HL-60/S4 treated with phorbol 12-myristate 13-acetate at 8.2 ng/mL for 4 days and 3 days (cell line): Measurements from ENCODE around the gene BOC.
"Not testable (repeated sequence)": the region's sequence is repeated elsewhere in the genome, so short reads cannot be mapped to it uniquely, and the experiment has no call there.

ENCODE experiments used
- in situ Hi-C: fragments of 300-500 bp; cut with MboI; formaldehyde crosslinking; loops from 2 replicates; pipeline ENCODE4 v1.15.0; 2022; ENCODE audit warnings: low sequenced_read_pairs

The BOC gene, protein sequence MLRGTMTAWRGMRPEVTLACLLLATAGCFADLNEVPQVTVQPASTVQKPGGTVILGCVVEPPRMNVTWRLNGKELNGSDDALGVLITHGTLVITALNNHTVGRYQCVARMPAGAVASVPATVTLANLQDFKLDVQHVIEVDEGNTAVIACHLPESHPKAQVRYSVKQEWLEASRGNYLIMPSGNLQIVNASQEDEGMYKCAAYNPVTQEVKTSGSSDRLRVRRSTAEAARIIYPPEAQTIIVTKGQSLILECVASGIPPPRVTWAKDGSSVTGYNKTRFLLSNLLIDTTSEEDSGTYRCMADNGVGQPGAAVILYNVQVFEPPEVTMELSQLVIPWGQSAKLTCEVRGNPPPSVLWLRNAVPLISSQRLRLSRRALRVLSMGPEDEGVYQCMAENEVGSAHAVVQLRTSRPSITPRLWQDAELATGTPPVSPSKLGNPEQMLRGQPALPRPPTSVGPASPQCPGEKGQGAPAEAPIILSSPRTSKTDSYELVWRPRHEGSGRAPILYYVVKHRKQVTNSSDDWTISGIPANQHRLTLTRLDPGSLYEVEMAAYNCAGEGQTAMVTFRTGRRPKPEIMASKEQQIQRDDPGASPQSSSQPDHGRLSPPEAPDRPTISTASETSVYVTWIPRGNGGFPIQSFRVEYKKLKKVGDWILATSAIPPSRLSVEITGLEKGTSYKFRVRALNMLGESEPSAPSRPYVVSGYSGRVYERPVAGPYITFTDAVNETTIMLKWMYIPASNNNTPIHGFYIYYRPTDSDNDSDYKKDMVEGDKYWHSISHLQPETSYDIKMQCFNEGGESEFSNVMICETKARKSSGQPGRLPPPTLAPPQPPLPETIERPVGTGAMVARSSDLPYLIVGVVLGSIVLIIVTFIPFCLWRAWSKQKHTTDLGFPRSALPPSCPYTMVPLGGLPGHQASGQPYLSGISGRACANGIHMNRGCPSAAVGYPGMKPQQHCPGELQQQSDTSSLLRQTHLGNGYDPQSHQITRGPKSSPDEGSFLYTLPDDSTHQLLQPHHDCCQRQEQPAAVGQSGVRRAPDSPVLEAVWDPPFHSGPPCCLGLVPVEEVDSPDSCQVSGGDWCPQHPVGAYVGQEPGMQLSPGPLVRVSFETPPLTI

GRCh38 chr3:113211330-113212149 is at the start of gene BOC:
Gene BOC, plus strand, starts transcription at chr3:113211557. Its CDS starts 38,246 bp downstream, at chr3:113249803.
- in situ Hi-C loops = no loop called here

DNA sequence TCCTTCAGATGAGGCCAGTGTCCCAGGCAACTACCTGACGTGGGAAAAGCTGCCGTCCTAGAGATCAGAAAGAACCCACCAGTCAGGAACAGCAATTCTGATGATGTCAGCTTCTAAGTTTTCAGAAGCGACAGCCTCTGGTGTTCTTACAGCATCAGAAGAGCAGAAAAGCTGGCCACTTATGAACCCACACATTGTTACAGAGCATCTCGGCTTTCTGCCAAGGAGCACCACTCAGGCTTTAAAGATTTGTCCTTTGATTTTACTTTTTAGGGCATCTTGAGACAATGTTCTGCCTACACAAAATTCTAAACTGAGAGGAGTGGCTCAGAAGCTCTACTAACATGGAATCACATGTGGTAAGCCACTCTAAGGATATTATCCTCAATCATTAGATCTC is 49.7 kb upstream of the BOC start:
- in situ Hi-C loops = no loop called here

DNA sequence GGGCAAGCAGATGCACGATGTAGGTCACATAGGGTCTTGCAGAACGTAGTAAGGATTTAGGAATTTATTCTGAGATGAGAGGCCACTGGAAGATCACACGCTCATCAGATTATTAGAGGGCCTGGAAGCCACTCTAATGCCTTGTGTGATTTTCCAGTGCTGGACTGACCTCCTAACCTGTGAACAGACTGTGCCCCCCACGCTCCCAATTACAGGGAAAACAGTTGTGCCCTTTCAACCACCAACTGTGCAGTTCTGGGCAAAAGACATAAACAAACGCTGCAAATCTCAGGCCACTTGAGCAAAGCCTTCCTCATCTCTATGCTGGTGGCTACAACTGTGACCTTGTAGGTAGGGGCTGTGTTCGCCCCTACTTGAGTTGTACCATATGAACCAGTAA is 48.2 kb upstream of the BOC start:
- in situ Hi-C loops = no loop called here

DNA sequence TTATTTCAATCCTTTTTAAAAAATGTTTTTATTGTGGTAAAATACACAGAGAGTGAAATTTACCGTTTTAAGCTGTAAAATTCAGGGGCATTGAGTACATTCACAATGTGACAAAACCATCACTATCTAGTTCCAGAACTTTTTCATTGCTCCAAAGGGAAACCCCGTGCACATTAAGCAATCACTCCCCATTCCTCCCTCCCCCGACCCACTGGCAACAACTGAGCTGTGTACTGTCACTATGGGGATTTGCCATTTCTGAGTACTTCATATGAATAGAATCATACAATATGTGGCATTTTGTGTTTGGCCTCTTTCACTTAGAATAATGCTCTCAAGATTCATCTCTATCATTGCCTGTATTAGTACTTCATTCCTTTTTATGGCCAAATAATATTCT is 45.5 kb upstream of the BOC start:
- in situ Hi-C loops = no loop called here

- in situ Hi-C loops = no loop called here
Observed at GRCh38 chr3:113166357-113166718, 45.0 kb upstream of the BOC start.

DNA sequence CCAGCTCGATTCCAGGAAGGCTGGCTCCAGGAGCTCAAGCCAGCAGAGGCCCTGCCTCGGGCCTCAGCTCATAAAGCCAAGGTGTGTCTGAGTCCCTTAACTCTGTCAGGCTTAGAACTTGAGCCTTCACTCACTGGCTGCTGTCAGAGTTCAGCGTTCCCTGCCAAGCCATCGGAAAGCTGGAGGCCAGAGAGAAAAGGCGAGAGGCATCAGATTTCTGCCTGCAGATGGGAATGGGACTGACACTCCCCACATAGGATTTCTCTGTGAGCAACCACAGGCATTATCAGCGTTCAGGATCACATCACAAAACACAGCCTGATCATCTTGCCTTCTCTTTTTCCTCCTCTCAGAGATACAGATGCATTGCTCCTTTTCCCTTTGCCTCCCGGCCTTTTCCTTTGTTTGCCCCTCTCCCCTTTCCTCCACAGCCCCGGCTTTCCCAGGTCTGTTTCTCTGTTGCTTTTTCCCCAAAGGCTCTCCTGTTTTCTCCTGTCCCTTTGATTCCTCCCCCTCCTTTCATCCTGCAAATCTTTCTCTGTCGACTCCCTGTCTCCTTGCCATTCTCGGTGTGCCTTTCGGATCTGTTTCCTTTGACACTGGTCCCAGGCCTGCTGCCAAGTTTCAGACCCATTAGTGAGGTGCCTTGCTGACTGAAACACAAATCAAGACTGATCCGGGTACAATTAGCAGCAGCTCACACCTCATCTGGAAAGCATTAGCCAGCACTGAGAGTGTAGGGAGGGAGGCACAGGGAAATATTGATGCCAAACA is 44.5 kb upstream of the BOC start:
- in situ Hi-C loops = no loop called here

GRCh38 chr3:113167825-113168801 is 43.2 kb upstream of the BOC start:
- in situ Hi-C loops = no loop called here

DNA sequence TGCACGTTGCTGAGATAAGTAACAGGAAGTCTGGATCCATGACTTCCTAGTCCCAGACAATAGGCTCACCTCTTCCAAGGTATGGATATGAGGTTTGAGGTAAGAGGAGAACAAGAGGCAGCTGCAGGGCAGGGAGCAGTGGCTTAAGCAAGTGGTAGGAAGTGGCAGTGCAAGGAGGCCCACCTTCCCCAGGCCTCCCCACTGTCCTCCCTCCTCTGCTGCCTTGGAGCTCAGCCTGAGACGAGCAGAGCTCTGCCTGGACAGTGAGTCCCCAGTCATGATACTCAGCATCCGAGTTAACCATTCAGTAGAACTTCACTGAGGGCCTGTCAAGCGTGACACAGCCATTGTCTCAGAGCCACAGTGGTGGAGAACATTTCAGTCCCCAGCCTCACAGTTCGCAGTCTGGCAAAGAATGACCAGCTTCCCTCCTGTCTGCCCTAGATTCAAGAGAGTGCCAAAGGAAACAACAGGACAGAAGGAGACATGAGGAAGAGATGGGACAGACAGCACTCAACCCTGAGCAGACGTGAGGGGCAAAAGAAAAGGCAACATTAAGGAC is 41.4 kb upstream of the BOC start:
- in situ Hi-C loops = no loop called here

DNA sequence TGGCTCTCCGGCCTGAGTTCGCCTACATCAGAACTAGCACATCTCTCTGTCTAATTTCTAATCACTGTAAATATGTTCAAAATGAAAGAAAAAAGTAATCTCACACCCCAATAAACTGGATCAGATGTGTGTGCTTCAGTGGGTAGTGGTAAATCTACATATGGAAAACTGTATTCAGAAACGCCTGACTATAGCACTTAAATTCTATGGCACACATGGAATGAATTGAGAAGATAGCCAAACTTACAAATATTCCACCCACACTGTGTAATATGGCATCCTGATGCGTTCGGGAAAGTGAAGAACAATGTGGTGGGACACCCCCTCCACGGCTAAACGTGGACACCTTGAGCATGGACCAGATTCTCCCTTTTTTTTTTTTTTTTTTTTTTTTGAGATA is 40.6 kb upstream of the BOC start:
- in situ Hi-C loops = no loop called here

- in situ Hi-C loops = not testable (repeated sequence)
Observed at GRCh38 chr3:113171675-113172300, 39.6 kb upstream of the BOC start.

GRCh38 chr3:113173102-113173501 is 38.3 kb upstream of the BOC start:
- in situ Hi-C loops = no loop called here

GRCh38 chr3:113174304-113174703 is 37.1 kb upstream of the BOC start:
- in situ Hi-C loops = no loop called here

DNA sequence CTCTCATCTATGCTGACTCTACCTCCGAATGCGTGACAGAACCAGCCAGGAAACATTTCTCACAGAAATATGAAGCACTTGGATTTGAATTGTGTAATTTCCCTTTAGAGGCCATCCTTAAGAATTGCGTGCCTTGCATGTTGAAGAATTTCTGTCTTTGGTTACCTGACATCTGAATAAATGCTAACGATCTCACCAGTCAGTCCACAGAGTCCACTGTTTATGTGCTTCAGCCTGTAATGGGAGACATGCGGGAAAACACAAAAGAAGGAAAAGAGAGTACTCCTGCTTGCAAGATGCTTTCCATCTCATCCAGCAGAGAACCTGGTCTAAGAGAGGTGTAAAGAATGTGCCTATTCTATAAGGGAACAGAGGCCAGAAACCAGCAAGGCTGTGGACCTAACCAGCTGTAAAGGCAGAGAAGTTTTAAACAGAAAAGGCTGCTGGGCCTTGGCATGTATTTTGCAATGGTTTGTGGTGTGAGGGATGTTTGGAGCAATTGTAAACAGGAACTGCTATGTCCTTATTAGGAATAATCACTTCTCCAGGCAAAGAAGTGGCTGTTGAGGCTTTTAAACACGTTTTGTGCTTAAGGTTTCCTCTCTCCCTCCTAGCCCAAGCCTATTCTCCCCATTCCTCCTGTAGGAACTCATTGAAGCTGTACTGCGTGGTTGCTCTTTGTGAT is 36.4 kb upstream of the BOC start:
- in situ Hi-C loops = no loop called here

DNA sequence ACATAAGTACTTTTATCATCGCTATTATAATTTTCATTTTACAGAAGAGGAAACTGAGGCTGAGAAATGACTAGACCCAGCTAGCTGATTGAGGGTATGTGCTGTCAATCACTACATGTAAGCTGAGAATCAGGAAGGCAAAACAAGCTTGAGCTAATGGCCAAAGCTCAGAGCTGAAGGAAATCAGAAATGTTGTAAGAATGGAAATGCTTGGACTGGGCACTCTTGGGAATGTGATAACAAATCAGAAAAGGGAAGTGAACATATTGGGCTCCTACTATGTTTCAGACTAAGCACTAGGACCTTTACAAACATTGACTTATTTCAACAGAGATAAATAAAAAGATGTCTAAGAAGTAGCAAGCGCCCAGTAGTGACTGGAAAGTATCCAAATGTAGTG is 33.8 kb upstream of the BOC start:
- in situ Hi-C loops = no loop called here

DNA sequence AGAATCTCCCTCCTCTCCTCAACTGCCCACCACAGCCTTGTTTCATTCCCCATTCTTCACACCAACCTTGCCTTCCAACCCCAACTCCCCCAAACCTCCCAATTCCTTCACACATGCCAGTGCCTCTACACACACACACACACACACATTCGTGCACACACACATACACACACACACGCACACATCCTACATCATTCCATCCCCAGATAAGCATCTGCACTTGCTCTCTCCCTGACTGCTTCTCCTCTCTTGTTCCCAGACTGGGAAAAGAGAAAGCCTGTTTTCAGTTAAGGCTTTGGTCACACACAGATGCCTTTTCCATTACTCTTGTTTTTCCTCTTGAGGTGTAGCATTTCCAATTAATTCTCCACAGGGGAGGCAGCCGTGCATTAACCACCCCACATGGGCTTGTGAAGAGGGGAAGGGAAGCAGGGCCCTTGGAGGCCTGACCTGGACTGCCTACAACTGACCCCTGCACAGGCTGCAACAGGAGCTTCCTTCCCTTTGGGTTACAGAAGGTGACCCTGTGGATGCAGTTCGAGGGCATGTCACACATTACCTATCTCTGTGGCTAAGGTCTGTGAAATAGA is 32.0 kb upstream of the BOC start:
- in situ Hi-C loops = no loop called here

GRCh38 chr3:113183748-113184661 is 27.4 kb upstream of the BOC start:
- in situ Hi-C loops = no loop called here
